OCI-LY1 (cell line): ENCODE results near the gene ATP6V1G2.
"Not testable (repeated sequence)": the region's sequence is repeated elsewhere in the genome, so short reads cannot be mapped to it uniquely, and the experiment has no call there.

Source experiments
- H2AFZ ChIP-seq: fragments of 200-600 bp; sonication (generic), shearing (Covaris generic); 2 replicates; pipeline ENCODE4 v1.6.0; 2014; ENCODE audit warnings: antibody characterized with exemption, mild to moderate bottlenecking, low read length
- H3F3A ChIP-seq: fragments of 200-600 bp; sonication (generic), shearing (Covaris generic); 2 replicates; pipeline ENCODE4 v1.6.0; 2014; ENCODE audit warnings: mild to moderate bottlenecking, antibody characterized with exemption, low read length, moderate library complexity; ENCODE audit not compliant: insufficient read depth
- H3K27ac ChIP-seq: fragments of 200-600 bp; sonication (generic); 2 replicates; pipeline ENCODE4 v1.5.1; 2014; ENCODE audit warnings: low read length, mixed run types, mild to moderate bottlenecking, low read depth; ENCODE audit not compliant: poor library complexity, severe bottlenecking
- H3K27me3 ChIP-seq: fragments of 200-600 bp; sonication (generic); 2 replicates; pipeline ENCODE4 v1.6.0; 2014; ENCODE audit warnings: antibody characterized with exemption, mild to moderate bottlenecking, low read length, moderate library complexity; ENCODE audit not compliant: insufficient read depth
- H3K36me3 ChIP-seq: fragments of 200-600 bp; sonication (generic); 2 replicates; pipeline ENCODE4 v1.6.1; 2014; ENCODE audit warnings: mild to moderate bottlenecking, antibody characterized with exemption, low read length, moderate library complexity, mixed read lengths; ENCODE audit not compliant: insufficient read depth
- H3K4me1 ChIP-seq: fragments of 200-600 bp; sonication (generic); 2 replicates; pipeline ENCODE4 v1.5.1; 2014; ENCODE audit warnings: mild to moderate bottlenecking, low read length, moderate library complexity; ENCODE audit not compliant: insufficient read depth, severe bottlenecking
- H3K4me2 ChIP-seq: fragments of 200-600 bp; sonication (generic), shearing (Covaris generic); 2 replicates; pipeline ENCODE4 v1.6.1; 2014; ENCODE audit warnings: low read length
- H3K4me3 ChIP-seq: fragments of 200-600 bp; sonication (generic); 2 replicates; pipeline ENCODE4 v1.5.1; 2014; ENCODE audit warnings: low read length, low read depth, mild to moderate bottlenecking, mixed read lengths; ENCODE audit not compliant: poor library complexity, severe bottlenecking
- H3K79me2 ChIP-seq: fragments of 200-600 bp; shearing (Covaris generic); 2 replicates; pipeline ENCODE4 v1.6.1; 2016; ENCODE audit warnings: mixed run types, low read length, mixed read lengths; ENCODE audit not compliant: insufficient read depth
- H3K9ac ChIP-seq: fragments of 200-600 bp; sonication (generic), shearing (Covaris generic); 2 replicates; pipeline ENCODE4 v1.6.1; 2014; ENCODE audit warnings: mild to moderate bottlenecking, low read length, mixed read lengths
- H3K9me2 ChIP-seq: fragments of 200-600 bp; sonication (generic), shearing (Covaris generic); 2 replicates; pipeline ENCODE4 v1.6.1; 2014; ENCODE audit warnings: low read depth, mild to moderate bottlenecking, low read length, mixed read lengths
- H3K9me3 ChIP-seq: fragments of 200-600 bp; shearing (Covaris generic); 2 replicates; pipeline ENCODE4 v1.6.1; 2014; ENCODE audit warnings: low read length, mixed read lengths
- H4K20me1 ChIP-seq: fragments of 200-600 bp; sonication (generic), shearing (Covaris generic); 2 replicates; pipeline ENCODE4 v1.6.0; 2016; ENCODE audit warnings: mild to moderate bottlenecking, low read length; ENCODE audit not compliant: insufficient read depth
- CTCF ChIP-seq: fragments of 200-600 bp; sonication (generic), shearing (Covaris generic); IDR thresholded peaks from 2 replicates; pipeline ENCODE4 v1.5.1; 2017; ENCODE audit warnings: mild to moderate bottlenecking, antibody characterized with exemption, low read length, moderate library complexity, mixed read lengths
- EZH2 ChIP-seq: fragments of 200-600 bp; sonication (generic), shearing (Covaris generic); IDR thresholded peaks from 2 replicates; pipeline ENCODE4 v1.8.0; 2017; ENCODE audit warnings: borderline replicate concordance, mixed run types, mild to moderate bottlenecking, antibody characterized with exemption, low read length, moderate library complexity, mixed read lengths

Gene ATP6V1G2

GRCh38 chr6:31557443-31558317, 11.3 kb upstream of the ATP6V1G2 start:
- no peak for TF ChIP-seq EZH2
- H3K27ac ChIP-seq, result peak overlapping the region; percentile 94
- H3F3A ChIP-seq, result peaks cover 16% of the 10 kb centered on the region; the same call in 1 of the 2 replicates
- peaks cover 14% of the 10 kb centered on the region for H3K36me3 ChIP-seq
- H3K9ac ChIP-seq, result peak overlapping the region; percentile 48
- no peaks in the 10 kb centered on the region for H3K9me2 ChIP-seq
- H3K4me3 ChIP-seq, result no peak overlapping the region
- no peaks in the 10 kb centered on the region for H3K79me2 ChIP-seq
- H4K20me1 ChIP-seq, result no peaks in the 10 kb centered on the region
- H3K9me3 ChIP-seq, result no peaks in the 10 kb centered on the region
- no peaks in the 10 kb centered on the region for H3K27me3 ChIP-seq
- no peak overlapping the region for H2AFZ ChIP-seq
- peaks cover 69% of the 10 kb centered on the region for H3K4me1 ChIP-seq
- peak overlapping the region; percentile 56 for H3K4me2 ChIP-seq

- H3K27me3 ChIP-seq, result no peaks in the 10 kb centered on the region
- peaks cover 16% of the 10 kb centered on the region; the same call in 1 of the 2 replicates for H3F3A ChIP-seq
- peak overlapping the region; percentile 14; the same call in 1 of the 2 replicates for H3K9ac ChIP-seq
- TF ChIP-seq CTCF, result no peak
- no peak overlapping the region for H2AFZ ChIP-seq
- H3K27ac ChIP-seq, result peak overlapping the region; percentile 69
- H3K4me2 ChIP-seq, result no peak overlapping the region; the same call in 1 of the 2 replicates
- H3K9me2 ChIP-seq, result no peaks in the 10 kb centered on the region
- no peak overlapping the region for H3K4me3 ChIP-seq
- H3K36me3 ChIP-seq, result peaks cover 14% of the 10 kb centered on the region
- no peaks in the 10 kb centered on the region for H3K9me3 ChIP-seq
- H3K79me2 ChIP-seq, result no peaks in the 10 kb centered on the region
- H4K20me1 ChIP-seq, result no peaks in the 10 kb centered on the region
- peaks cover 60% of the 10 kb centered on the region for H3K4me1 ChIP-seq
Observed at GRCh38 chr6:31556307-31556706, 9.9 kb upstream of the ATP6V1G2 start.

GRCh38 chr6:31551371-31551770, 5.0 kb upstream of the ATP6V1G2 start:
- H3K9me2 ChIP-seq, H3K27ac ChIP-seq, H3K27me3 ChIP-seq, H3K9me3 ChIP-seq, H2AFZ ChIP-seq, H4K20me1 ChIP-seq, H3K4me2 ChIP-seq, H3K36me3 ChIP-seq, H3K9ac ChIP-seq, H3K79me2 ChIP-seq, H3K4me3 ChIP-seq, H3F3A ChIP-seq: not testable (repeated sequence)
- peaks cover 51% of the 10 kb centered on the region for H3K4me1 ChIP-seq
- peak; percentile 67 for TF ChIP-seq CTCF

- no peaks in the 10 kb centered on the region for H3K9me3 ChIP-seq
- H3K27me3 ChIP-seq, result no peaks in the 10 kb centered on the region
- peak overlapping the region; percentile 92 for H3K4me2 ChIP-seq
- no peaks in the 10 kb centered on the region for H3K9me2 ChIP-seq
- H3K4me1 ChIP-seq, result peaks cover 56% of the 10 kb centered on the region
- peak overlapping the region; percentile 75 for H3K27ac ChIP-seq
- peak overlapping the region; percentile 77; the same call in 1 of the 2 replicates for H3K9ac ChIP-seq
- TF ChIP-seq EZH2, result no peak
- no peak for TF ChIP-seq CTCF
- H4K20me1 ChIP-seq, result no peaks in the 10 kb centered on the region
- H3K36me3 ChIP-seq, result peaks cover 7% of the 10 kb centered on the region
- H3K4me3 ChIP-seq, result peak overlapping the region; percentile 64
- no peaks in the 10 kb centered on the region for H3F3A ChIP-seq
- no peak overlapping the region for H2AFZ ChIP-seq
- no peaks in the 10 kb centered on the region for H3K79me2 ChIP-seq
Observed at GRCh38 chr6:31548544-31548873, 2.1 kb upstream of the ATP6V1G2 start.
